Measurements from ENCODE around the gene ST6GALNAC5.

DNA sequence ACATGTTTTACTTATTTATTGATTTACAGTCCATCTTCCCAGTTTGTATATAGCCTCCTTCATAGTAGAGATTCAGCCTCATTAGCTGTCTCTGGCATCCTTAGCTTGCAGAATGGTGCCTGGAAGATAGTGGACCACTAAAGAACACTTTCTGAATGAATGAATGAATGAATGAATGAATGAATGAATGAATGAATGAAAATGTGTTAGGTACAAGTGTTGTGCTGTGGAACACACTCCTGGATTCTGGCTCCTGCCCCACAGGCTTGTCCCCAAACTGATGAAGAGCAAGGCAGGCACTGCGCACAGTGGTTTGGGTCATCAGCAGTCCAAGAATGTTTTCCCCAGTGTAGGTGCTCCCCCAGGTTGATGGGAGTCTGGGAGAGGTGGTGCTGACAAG, 159.4 kb downstream of the ST6GALNAC5 start:
- no peak for TF ChIP-seq TAF1 (IDR thresholded peaks at IDR 0.05; ENCODE audit: borderline replicate concordance, low read depth, low read length)
- no peak for TF ChIP-seq TARDBP (IDR thresholded peaks at IDR 0.05; ENCODE audit: borderline replicate concordance)
- TF ChIP-seq POLR2A (IDR thresholded peaks at IDR 0.05; ENCODE audit: low read depth, low read length), result no peak
- TF ChIP-seq, protein P1, sequence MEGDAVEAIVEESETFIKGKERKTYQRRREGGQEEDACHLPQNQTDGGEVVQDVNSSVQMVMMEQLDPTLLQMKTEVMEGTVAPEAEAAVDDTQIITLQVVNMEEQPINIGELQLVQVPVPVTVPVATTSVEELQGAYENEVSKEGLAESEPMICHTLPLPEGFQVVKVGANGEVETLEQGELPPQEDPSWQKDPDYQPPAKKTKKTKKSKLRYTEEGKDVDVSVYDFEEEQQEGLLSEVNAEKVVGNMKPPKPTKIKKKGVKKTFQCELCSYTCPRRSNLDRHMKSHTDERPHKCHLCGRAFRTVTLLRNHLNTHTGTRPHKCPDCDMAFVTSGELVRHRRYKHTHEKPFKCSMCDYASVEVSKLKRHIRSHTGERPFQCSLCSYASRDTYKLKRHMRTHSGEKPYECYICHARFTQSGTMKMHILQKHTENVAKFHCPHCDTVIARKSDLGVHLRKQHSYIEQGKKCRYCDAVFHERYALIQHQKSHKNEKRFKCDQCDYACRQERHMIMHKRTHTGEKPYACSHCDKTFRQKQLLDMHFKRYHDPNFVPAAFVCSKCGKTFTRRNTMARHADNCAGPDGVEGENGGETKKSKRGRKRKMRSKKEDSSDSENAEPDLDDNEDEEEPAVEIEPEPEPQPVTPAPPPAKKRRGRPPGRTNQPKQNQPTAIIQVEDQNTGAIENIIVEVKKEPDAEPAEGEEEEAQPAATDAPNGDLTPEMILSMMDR (IDR thresholded peaks at IDR 0.05 in 2 of 3, conservative IDR thresholded peaks at IDR 0.05 in 1 of 3; ENCODE audit: control insufficient read depth in 2 of 3, extremely low read depth in 1 of 3, insufficient read depth in 1 of 3, low read depth in 3 of 3, low read length in 3 of 3), result no peak
- TF ChIP-seq SIN3A (IDR thresholded peaks at IDR 0.05; ENCODE audit: low read depth, low read length), result no peak
- TF ChIP-seq ETV6 (conservative IDR thresholded peaks at IDR 0.05 in 1 of 2, IDR thresholded peaks at IDR 0.05 in 1 of 2; ENCODE audit: borderline replicate concordance in 1 of 2, low read depth in 1 of 2), result no peak
- TF ChIP-seq, protein P2, sequence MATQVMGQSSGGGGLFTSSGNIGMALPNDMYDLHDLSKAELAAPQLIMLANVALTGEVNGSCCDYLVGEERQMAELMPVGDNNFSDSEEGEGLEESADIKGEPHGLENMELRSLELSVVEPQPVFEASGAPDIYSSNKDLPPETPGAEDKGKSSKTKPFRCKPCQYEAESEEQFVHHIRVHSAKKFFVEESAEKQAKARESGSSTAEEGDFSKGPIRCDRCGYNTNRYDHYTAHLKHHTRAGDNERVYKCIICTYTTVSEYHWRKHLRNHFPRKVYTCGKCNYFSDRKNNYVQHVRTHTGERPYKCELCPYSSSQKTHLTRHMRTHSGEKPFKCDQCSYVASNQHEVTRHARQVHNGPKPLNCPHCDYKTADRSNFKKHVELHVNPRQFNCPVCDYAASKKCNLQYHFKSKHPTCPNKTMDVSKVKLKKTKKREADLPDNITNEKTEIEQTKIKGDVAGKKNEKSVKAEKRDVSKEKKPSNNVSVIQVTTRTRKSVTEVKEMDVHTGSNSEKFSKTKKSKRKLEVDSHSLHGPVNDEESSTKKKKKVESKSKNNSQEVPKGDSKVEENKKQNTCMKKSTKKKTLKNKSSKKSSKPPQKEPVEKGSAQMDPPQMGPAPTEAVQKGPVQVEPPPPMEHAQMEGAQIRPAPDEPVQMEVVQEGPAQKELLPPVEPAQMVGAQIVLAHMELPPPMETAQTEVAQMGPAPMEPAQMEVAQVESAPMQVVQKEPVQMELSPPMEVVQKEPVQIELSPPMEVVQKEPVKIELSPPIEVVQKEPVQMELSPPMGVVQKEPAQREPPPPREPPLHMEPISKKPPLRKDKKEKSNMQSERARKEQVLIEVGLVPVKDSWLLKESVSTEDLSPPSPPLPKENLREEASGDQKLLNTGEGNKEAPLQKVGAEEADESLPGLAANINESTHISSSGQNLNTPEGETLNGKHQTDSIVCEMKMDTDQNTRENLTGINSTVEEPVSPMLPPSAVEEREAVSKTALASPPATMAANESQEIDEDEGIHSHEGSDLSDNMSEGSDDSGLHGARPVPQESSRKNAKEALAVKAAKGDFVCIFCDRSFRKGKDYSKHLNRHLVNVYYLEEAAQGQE (IDR thresholded peaks at IDR 0.05; ENCODE audit: low read depth, low read length), result no peak
- TF ChIP-seq SREBF2 (IDR thresholded peaks at IDR 0.05; ENCODE audit: low read length), result no peak
- TF ChIP-seq, protein P3, sequence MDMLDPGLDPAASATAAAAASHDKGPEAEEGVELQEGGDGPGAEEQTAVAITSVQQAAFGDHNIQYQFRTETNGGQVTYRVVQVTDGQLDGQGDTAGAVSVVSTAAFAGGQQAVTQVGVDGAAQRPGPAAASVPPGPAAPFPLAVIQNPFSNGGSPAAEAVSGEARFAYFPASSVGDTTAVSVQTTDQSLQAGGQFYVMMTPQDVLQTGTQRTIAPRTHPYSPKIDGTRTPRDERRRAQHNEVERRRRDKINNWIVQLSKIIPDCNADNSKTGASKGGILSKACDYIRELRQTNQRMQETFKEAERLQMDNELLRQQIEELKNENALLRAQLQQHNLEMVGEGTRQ (IDR thresholded peaks at IDR 0.05; ENCODE audit: borderline replicate concordance, low read depth, low read length), result no peak
- TF ChIP-seq RFX5 (IDR thresholded peaks at IDR 0.05; ENCODE audit: low read depth, low read length), result no peak
- TF ChIP-seq EZH2 (IDR thresholded peaks at IDR 0.05; ENCODE audit: borderline replicate concordance, control insufficient read depth, low read depth, low read length), result no peak
- TF ChIP-seq, protein P4, sequence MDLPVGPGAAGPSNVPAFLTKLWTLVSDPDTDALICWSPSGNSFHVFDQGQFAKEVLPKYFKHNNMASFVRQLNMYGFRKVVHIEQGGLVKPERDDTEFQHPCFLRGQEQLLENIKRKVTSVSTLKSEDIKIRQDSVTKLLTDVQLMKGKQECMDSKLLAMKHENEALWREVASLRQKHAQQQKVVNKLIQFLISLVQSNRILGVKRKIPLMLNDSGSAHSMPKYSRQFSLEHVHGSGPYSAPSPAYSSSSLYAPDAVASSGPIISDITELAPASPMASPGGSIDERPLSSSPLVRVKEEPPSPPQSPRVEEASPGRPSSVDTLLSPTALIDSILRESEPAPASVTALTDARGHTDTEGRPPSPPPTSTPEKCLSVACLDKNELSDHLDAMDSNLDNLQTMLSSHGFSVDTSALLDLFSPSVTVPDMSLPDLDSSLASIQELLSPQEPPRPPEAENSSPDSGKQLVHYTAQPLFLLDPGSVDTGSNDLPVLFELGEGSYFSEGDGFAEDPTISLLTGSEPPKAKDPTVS (IDR thresholded peaks at IDR 0.05; ENCODE audit: low read depth, low read length), result no peak
